Colonic mucosa (tissue), 4 donors: ENCODE measurements around the gene LUZP2. TPM values are rescaled to one million over a fixed set of nuclear protein-coding genes. Genes with fewer than 3 reads are reported as not detected.

Source experiments
- DNase-seq: peaks from one replicate; pipeline ENCODE4 v3.0.0-alpha.2; 2020
- H3K27ac ChIP-seq: fragments of 200-600 bp; one replicate; pipeline ENCODE4 v1.8.0; 2021
- H3K27me3 ChIP-seq: fragments of 200-600 bp; one replicate; pipeline ENCODE4 v1.8.0; 2021
- H3K36me3 ChIP-seq: fragments of 200-600 bp; one replicate; pipeline ENCODE4 v1.8.0; 2021
- H3K4me1 ChIP-seq: fragments of 200-600 bp; one replicate; pipeline ENCODE4 v1.8.0; 2021; ENCODE audit warnings: mild to moderate bottlenecking
- H3K4me3 ChIP-seq: fragments of 200-600 bp; one replicate; pipeline ENCODE4 v1.8.0; 2021
- H3K9ac ChIP-seq, 2 donors: one replicate each; pipeline ENCODE4 v1.7.0; 2013; ENCODE audit warnings: control low read depth in 2 of 2, low read depth in 2 of 2, low read length in 2 of 2
- H3K9me3 ChIP-seq: fragments of 200-600 bp; one replicate; pipeline ENCODE4 v1.8.0; 2021
- intact Hi-C: fragments of 100-400 bp; cut with DNase I; formaldehyde crosslinking; loops from one replicate; pipeline ENCODE4 v1.14.1; 2022
- total RNA-seq, 2 donors: library from RNA; stranded (reverse); fragmentation: NEBNext Ultra II Directional in 1 of 2; extraction: Animal tissue kit (Norgen Biotek cat#: 25700) in 1 of 2; gene quantifications; one replicate each; pipeline ENCODE4 v1.2.1, GENCODE V29; 2021
- TF ChIP-seq, protein P1 (sequence below): fragments of 200-600 bp; IDR thresholded peaks from one replicate; pipeline ENCODE4 v1.8.0; 2022; ENCODE audit warnings: antibody characterized with exemption, mild to moderate bottlenecking
- donor health status: healthy.
- donor health status: DM: no; HTN: no; CAD: no.
- donor health status: DM: no; HTN: no; CAD: no.

Gene LUZP2
- total RNA-seq, 2 donors from 2014 or later, result 0.57 to 1.3 TPM

GRCh38 chr11:24828938-24829605 is 332.2 kb downstream of the LUZP2 start:
- no peak overlapping the region for H3K27ac ChIP-seq
- no peaks in the 10 kb centered on the region for H3K9me3 ChIP-seq
- no peak for DNase-seq
- intact Hi-C loops, result no loop called here
- H3K4me1 ChIP-seq, result no peaks in the 10 kb centered on the region
- H3K4me3 ChIP-seq, result no peak overlapping the region
- TF ChIP-seq, protein P1, sequence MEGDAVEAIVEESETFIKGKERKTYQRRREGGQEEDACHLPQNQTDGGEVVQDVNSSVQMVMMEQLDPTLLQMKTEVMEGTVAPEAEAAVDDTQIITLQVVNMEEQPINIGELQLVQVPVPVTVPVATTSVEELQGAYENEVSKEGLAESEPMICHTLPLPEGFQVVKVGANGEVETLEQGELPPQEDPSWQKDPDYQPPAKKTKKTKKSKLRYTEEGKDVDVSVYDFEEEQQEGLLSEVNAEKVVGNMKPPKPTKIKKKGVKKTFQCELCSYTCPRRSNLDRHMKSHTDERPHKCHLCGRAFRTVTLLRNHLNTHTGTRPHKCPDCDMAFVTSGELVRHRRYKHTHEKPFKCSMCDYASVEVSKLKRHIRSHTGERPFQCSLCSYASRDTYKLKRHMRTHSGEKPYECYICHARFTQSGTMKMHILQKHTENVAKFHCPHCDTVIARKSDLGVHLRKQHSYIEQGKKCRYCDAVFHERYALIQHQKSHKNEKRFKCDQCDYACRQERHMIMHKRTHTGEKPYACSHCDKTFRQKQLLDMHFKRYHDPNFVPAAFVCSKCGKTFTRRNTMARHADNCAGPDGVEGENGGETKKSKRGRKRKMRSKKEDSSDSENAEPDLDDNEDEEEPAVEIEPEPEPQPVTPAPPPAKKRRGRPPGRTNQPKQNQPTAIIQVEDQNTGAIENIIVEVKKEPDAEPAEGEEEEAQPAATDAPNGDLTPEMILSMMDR, result no peak
- no peak overlapping the region for H3K9ac ChIP-seq
- no peaks in the 10 kb centered on the region for H3K27me3 ChIP-seq
- no peaks in the 10 kb centered on the region for H3K36me3 ChIP-seq

GRCh38 chr11:24833573-24833972 is 336.7 kb downstream of the LUZP2 start:
- no peaks in the 10 kb centered on the region for H3K4me1 ChIP-seq
- no peaks in the 10 kb centered on the region for H3K9me3 ChIP-seq
- no peak overlapping the region for H3K9ac ChIP-seq
- intact Hi-C loops, result no loop called here
- H3K27ac ChIP-seq, result no peak overlapping the region
- H3K36me3 ChIP-seq, result no peaks in the 10 kb centered on the region
- no peak for DNase-seq
- TF ChIP-seq, protein P1, result no peak
- no peak overlapping the region for H3K4me3 ChIP-seq
- no peaks in the 10 kb centered on the region for H3K27me3 ChIP-seq

- DNase-seq, result no peak
- Histone ChIP-seq H3K4me3 (no peak overlapping the region), H3K9me3 (no peaks in the 10 kb centered on the region), H3K36me3 (no peaks in the 10 kb centered on the region), H3K27me3 (no peaks in the 10 kb centered on the region), H3K4me1 (no peaks in the 10 kb centered on the region), H3K27ac (no peak overlapping the region), H3K9ac (no peak overlapping the region)
- TF ChIP-seq, protein P1, result no peak
- intact Hi-C loops, result no loop called here
Measured at GRCh38 chr11:24837112-24837511, 340.3 kb downstream of the LUZP2 start.

DNA sequence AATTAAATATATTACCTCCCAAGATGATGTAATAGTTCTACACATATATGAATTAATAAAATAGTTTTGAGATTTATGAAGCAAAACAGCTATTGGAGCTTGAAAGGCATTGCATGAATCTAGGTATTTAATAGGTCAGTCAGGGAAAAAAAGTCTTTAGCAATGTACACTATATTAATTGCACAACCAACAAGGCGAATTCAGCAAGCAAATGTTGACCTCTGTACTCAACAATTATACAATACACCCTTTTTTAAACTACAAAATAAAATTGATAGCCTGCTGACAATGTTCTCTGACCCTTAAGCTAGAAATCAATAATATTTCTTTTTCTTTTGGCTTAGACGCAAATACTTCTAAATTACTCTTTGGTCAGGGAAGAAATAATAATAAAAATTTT is 345.5 kb downstream of the LUZP2 start:
- Histone ChIP-seq H3K4me1 (no peaks in the 10 kb centered on the region), H3K4me3 (no peak overlapping the region), H3K9ac (no peak overlapping the region), H3K36me3 (no peaks in the 10 kb centered on the region), H3K9me3 (no peaks in the 10 kb centered on the region), H3K27me3 (no peaks in the 10 kb centered on the region), H3K27ac (no peak overlapping the region)
- TF ChIP-seq, protein P1, result no peak
- no peak for DNase-seq
- intact Hi-C loops, result no loop called here

- no peaks in the 10 kb centered on the region for H3K36me3 ChIP-seq
- H3K4me3 ChIP-seq, result no peak overlapping the region
- H3K27me3 ChIP-seq, result no peaks in the 10 kb centered on the region
- H3K27ac ChIP-seq, result no peak overlapping the region
- TF ChIP-seq, protein P1, result no peak
- no peak overlapping the region for H3K9ac ChIP-seq
- no peaks in the 10 kb centered on the region for H3K9me3 ChIP-seq
- DNase-seq, result no peak
- H3K4me1 ChIP-seq, result no peaks in the 10 kb centered on the region
- intact Hi-C loops, result no loop called here
Measured at GRCh38 chr11:24844406-24844805, 347.6 kb downstream of the LUZP2 start.
